Thyroid gland (tissue), 4 donors: Measurements from ENCODE around the gene SGCD.

ENCODE experiments used
- CTCF ChIP-seq, 6 experiments: fragments of 200-600 bp in 3 of 6; fragments of 450-650 bp in 3 of 6; sonication (generic) in 3 of 6; IDR thresholded peaks; one replicate each; pipeline ENCODE4 v1.5.1; 2016 to 2019; ENCODE audit warnings: antibody characterized with exemption in 6 of 6, mild to moderate bottlenecking in 2 of 6, inconsistent platforms in 1 of 6, moderate library complexity in 1 of 6
- POLR2A ChIP-seq, 2 donors: fragments of 450-650 bp; IDR thresholded peaks; one replicate each; pipeline ENCODE4 v1.6.1; 2017; ENCODE audit warnings: antibody characterized with exemption in 2 of 2, mild to moderate bottlenecking in 2 of 2, moderate library complexity in 1 of 2

- TF ChIP-seq CTCF (IDR thresholded peaks at IDR 0.05) (no peak), POLR2A (IDR thresholded peaks at IDR 0.05) (no peak)
Measured at GRCh38 chr5:156528673-156529072, 201.7 kb downstream of the SGCD start.
